IPS-NIHi7 (cell line): ENCODE measurements around the gene MYRF.

Experiments used
- DNase-seq: peaks from one replicate; pipeline ENCODE4 v3.0.0; 2012; ENCODE audit warnings: mixed read lengths; ENCODE audit errors: extremely low spot score

Gene MYRF

GRCh38 chr11:61760946-61761345, 8.5 kb downstream of the MYRF start:
- no peak for DNase-seq

GRCh38 chr11:61761440-61762222, 9.2 kb downstream of the MYRF start:
- DNase-seq = no peak

- DNase-seq = no peak
These were observed 9.8 kb downstream of the MYRF start for GRCh38 chr11:61762223-61762615.

GRCh38 chr11:61762798-61763197, 10.4 kb downstream of the MYRF start:
- no peak for DNase-seq

- no peak for DNase-seq
These were observed 11.6 kb downstream of the MYRF start for GRCh38 chr11:61763930-61764605.

- peak; percentile 73 for DNase-seq
These were observed 12.3 kb downstream of the MYRF start for GRCh38 chr11:61764606-61765260.

- no peak for DNase-seq
These were observed 13.3 kb downstream of the MYRF start for GRCh38 chr11:61765550-61766253.

- DNase-seq = no peak
These were observed 14.0 kb downstream of the MYRF start for GRCh38 chr11:61766353-61766841.

GRCh38 chr11:61768376-61769076, 16.1 kb downstream of the MYRF start:
- DNase-seq = no peak

GRCh38 chr11:61769169-61769920, 16.9 kb downstream of the MYRF start:
- DNase-seq = no peak

GRCh38 chr11:61769946-61770683, 17.7 kb downstream of the MYRF start:
- DNase-seq = no peak

GRCh38 chr11:61771195-61771894, 18.9 kb downstream of the MYRF start:
- no peak for DNase-seq

GRCh38 chr11:61771985-61772455, 19.6 kb downstream of the MYRF start:
- DNase-seq = peak; percentile 80

- no peak for DNase-seq
These were observed 20.9 kb downstream of the MYRF start for GRCh38 chr11:61773356-61773755.

- DNase-seq = no peak
These were observed 21.4 kb downstream of the MYRF start for GRCh38 chr11:61773809-61774208.

- DNase-seq = no peak
These were observed 22.0 kb downstream of the MYRF start for GRCh38 chr11:61774411-61774810.

- DNase-seq = no peak
These were observed 22.7 kb downstream of the MYRF start for GRCh38 chr11:61775106-61775505.

GRCh38 chr11:61775606-61776554, 23.4 kb downstream of the MYRF start:
- DNase-seq = no peak
